Measurements from ENCODE around the gene ATP1A2.

Gene ATP1A2

DNA sequence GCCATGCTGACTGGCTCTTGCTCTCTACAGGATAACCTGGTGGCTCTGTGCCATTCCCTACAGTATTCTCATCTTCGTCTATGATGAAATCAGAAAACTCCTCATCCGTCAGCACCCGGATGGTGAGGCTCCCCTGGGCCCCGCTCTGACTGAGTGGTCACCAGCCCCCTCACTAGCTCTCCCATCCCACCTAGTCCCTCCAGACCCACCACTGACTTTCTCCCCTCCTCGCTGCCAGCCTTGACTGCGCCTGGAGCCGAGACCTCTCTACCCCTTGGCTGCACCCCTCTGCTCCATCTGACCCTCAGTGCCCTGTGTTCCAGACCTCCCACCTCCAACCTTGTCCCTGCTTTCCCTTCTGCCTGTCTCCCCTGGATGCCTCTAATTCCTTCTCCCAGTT lies 70.7 kb downstream of the ATP1A2 start:
- DNase-seq: no peak

- no peak for DNase-seq
Observed at GRCh38 chr1:160186729-160187128, 71.2 kb downstream of the ATP1A2 start.

- DNase-seq: no peak
Observed at GRCh38 chr1:160187407-160187806, 71.8 kb downstream of the ATP1A2 start.

DNA sequence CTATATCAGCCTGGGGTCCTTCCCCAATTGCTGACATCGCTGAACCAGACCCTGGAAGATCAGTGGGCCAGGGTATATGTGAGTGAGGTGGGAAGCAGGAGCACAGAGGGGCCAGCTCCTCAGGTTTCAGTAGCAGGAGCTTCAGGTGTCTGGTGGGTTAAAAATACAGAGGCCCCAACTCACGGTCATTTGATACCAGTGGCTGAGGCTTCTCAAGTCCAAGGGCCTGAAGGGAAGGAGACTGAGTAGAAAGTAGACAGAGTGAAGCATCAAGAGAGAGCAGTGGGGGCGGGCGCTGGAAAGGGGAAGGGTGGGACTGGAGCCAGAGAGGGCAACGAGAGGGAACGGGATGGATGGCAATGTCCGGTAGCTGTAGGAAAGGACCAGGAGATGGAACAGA lies 72.8 kb downstream of the ATP1A2 start:
- no peak for DNase-seq

DNA sequence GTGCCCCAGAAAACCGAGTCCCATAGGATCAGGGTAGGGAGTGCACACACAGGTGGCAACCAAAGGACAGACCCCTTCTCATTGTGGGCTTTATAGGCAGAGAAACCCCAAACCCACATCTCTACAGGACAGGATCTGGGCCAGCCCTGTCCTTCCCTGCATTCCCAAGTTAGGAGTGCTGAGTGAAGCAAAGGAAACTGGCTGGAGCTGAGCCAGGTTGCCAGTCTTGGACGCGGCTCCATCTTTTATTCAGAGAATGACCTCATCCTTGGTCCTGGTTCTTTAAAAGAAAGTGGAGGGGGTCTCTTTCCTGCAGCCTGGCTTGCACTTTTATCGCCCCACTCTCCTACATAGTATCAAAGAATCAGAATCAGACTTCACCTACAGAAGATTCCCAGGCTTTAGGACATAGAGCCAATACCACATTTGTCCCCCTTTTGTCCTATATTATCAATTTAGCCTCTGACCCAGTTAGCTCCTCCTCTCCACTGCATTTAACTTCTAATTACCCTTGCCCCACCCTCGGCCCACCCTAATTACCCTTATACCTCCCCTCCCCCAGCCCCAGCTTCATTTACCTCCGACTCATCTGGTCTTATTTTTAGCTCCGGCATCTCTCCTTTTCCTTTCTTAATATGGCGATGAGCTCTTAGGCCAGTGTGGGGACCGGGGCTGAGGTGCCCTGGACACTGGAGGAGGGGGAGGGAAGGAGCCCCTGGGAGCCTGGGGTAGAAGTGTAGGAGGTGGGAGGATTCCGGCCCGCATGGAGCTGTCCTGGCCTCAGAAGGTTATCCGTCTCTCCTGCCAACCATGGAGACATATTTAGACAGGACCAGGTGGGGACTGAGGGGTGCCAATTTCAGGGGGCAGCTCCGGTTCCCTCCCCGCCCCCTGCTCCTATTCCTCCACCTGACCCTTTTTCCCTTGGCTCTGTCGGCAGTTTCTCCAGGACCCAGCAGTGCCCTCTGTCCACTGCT lies 74.4 kb downstream of the ATP1A2 start, which contains the start of gene CASQ1:
Gene CASQ1 (plus strand): TSS at position 927 of the 977 bp plus-strand sequence. CDS start 177 bp downstream, outside the sequence.
- DNase-seq: no peak

DNA sequence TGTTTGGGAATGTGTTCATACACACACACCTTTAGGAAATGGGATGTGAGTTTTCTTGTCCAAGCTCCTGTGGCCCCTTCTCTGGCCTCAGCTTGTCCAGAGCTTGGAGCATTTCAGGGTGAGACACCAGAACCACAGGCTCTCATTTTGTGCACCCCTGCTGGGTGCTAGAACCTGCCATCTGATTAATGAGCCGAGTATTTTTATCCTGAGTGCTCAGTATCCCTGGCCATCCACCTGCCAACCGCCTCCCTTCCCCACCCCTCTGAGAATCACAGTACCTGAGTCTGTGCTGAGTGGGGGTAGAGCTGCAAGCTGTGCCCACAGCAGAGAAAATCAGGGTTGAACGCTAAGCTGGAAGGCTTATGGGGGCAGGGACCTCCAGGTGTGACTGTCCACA lies 76.2 kb downstream of the ATP1A2 start:
- no peak for DNase-seq

DNA sequence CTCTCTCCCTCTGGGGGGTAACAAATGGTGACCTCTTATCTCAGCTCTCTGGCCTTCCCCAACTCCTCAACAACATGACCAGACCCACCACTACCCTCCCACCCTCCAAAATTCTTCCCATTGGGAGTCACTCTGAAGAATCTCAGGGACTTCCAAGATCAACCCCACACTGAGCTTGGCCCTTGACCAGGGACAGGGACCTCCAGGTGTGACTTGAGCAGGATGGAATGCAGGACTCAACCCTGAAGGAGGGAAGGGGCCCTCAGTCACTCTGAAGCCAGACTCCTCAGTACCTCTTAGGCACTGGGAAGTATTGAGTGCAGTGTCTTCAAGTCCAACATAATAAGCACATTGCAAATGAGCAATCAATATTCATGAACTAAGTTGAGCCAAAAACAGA lies 76.7 kb downstream of the ATP1A2 start:
- no peak for DNase-seq
